ENCODE measurements around the gene GALNT16.

Gene GALNT16

DNA sequence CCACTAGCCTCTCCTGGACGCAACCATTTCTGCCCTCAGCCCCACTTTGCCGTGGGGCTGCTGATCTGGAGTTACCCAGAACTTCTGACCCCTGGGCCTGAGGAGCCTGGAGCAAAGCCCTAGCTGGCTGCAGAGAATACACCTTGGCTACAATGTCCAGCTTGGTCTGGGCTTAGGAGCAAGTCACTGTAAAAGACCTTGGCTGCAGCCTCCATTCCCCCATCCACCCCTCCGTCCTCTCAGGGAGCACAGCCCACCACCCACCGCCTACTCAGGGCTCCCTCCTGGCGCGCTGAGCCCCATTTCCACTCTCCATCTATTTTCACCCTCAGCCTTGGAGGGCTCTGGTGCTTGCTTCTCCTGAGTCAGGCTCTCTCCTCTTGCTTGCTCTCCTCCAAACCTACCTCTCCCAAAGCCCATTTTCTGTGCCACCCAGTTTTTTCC is 95.2 kb downstream of the GALNT16 start:
- TF ChIP-seq, protein P1, sequence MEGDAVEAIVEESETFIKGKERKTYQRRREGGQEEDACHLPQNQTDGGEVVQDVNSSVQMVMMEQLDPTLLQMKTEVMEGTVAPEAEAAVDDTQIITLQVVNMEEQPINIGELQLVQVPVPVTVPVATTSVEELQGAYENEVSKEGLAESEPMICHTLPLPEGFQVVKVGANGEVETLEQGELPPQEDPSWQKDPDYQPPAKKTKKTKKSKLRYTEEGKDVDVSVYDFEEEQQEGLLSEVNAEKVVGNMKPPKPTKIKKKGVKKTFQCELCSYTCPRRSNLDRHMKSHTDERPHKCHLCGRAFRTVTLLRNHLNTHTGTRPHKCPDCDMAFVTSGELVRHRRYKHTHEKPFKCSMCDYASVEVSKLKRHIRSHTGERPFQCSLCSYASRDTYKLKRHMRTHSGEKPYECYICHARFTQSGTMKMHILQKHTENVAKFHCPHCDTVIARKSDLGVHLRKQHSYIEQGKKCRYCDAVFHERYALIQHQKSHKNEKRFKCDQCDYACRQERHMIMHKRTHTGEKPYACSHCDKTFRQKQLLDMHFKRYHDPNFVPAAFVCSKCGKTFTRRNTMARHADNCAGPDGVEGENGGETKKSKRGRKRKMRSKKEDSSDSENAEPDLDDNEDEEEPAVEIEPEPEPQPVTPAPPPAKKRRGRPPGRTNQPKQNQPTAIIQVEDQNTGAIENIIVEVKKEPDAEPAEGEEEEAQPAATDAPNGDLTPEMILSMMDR (IDR thresholded peaks at IDR 0.05; ENCODE audit: control extremely low read depth, extremely low read depth, low read depth, missing control alignments) = no peak
- no peak for DNase-seq (ENCODE audit: extremely low spot score)
- ChIA-PET CTCF (interaction anchor here (1.1 to 5.3 kb wide), 4 partner anchors 11 to 112 kb away, joined by 3 to 27 read pairs (median 4); no protein-coding TSS in a partner anchor), POLR2A (interaction anchor here (1.7 kb wide), 1 partner anchor 43 kb away, joined by 8 read pairs; the partner anchor contains the start of genes ERH and SLC39A9)

DNA sequence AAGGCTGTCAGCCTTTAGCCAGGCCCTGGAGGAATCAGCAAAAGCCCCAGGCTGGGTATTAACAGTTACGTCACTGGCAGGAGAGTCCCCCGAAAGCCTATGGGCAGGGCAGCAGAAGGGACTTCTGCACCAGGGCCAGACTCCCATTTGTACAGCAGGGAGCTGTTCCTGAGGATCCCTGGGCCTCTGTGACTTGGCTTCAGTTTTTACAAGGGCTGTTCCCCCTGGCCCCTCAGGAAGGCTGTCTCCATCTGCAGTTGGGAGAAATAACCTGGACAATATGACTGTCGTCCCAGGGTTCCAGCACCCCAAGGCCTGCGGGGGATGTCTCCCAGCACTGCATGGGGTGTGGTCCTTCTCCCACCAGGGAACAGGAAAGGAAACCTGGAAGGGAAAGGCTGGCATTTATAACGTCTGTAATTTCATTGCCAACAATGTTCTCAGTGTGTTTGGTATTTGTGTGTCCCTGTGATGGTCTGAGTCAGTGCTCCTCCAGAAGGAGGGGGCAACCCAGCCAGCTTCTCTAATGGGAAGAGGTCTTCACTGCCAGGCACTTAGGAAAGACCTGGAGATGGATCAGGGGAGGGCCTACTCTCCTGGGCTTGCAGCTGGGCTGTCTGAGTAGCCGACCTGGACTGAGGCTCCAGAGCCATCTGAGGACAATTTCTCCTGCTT is 95.8 kb downstream of the GALNT16 start:
- TF ChIP-seq, protein P1 (IDR thresholded peaks at IDR 0.05; ENCODE audit: control extremely low read depth, extremely low read depth, low read depth, missing control alignments) = no peak
- POLR2A ChIA-PET = interaction anchor here (0.6 to 1.7 kb wide), 4 partner anchors 12 to 42 kb away, joined by 3 to 8 read pairs (median 4); partner anchors contain the start of genes ERH and SLC39A9
- CTCF ChIA-PET = interaction anchor here (1.4 to 5.3 kb wide), 2 partner anchors 14 to 113 kb away, joined by 5 to 27 read pairs; no protein-coding TSS in a partner anchor

GRCh38 chr14:69356903-69357543 is 97.1 kb downstream of the GALNT16 start:
- ChIA-PET CTCF (interaction anchor here (0.9 to 5.3 kb wide), 6 partner anchors 9 to 115 kb away, joined by 3 to 27 read pairs (median 5); no protein-coding TSS in a partner anchor), POLR2A (interaction anchor here (1.3 kb wide), 1 partner anchor 9 kb away, joined by 4 read pairs; no protein-coding TSS in a partner anchor)
- TF ChIP-seq, protein P1 (IDR thresholded peaks at IDR 0.05; ENCODE audit: control extremely low read depth, extremely low read depth, low read depth, missing control alignments) = no peak
- DNase-seq (ENCODE audit: extremely low spot score) = no peak

More for the DNA sequence above, 95.8 kb downstream of the GALNT16 start:
- no peak for DNase-seq (ENCODE audit: extremely low spot score)

GRCh38 chr14:69357544-69358200 is 97.7 kb downstream of the GALNT16 start:
- ChIA-PET CTCF (interaction anchor here (0.9 to 5.3 kb wide), 6 partner anchors 8 to 116 kb away, joined by 3 to 27 read pairs (median 5); no protein-coding TSS in a partner anchor), POLR2A (interaction anchor here (1.3 kb wide), 1 partner anchor 10 kb away, joined by 4 read pairs; no protein-coding TSS in a partner anchor)
- DNase-seq (ENCODE audit: extremely low spot score) = no peak
- TF ChIP-seq, protein P1 (IDR thresholded peaks at IDR 0.05; ENCODE audit: control extremely low read depth, extremely low read depth, low read depth, missing control alignments) = no peak

GRCh38 chr14:69358233-69358963 is 98.4 kb downstream of the GALNT16 start:
- CTCF ChIA-PET = interaction anchor here (0.8 to 5.3 kb wide), 5 partner anchors 7 to 21 kb away, joined by 3 to 27 read pairs (median 5); no protein-coding TSS in a partner anchor
- POLR2A ChIA-PET = interaction anchor here (1.3 kb wide), 1 partner anchor 10 kb away, joined by 4 read pairs; no protein-coding TSS in a partner anchor
- DNase-seq (ENCODE audit: extremely low spot score) = peak; percentile 67
- TF ChIP-seq, protein P1 (IDR thresholded peaks at IDR 0.05; ENCODE audit: control extremely low read depth, extremely low read depth, low read depth, missing control alignments) = no peak
